AG10803 (cell line): ENCODE results near the gene SDSL.

Source experiments
- DNase-seq: peaks from one replicate; pipeline ENCODE4 v3.0.0; 2010; ENCODE audit warnings: low read depth
- H3K4me3 ChIP-seq: 2 replicates; pipeline ENCODE4 v1.5.1; 2011; ENCODE audit warnings: mild to moderate bottlenecking, low read length, control low read depth
- CTCF ChIP-seq: conservative IDR thresholded peaks from 2 replicates; pipeline ENCODE4 v1.5.1; 2011; ENCODE audit warnings: mild to moderate bottlenecking, low read length, control low read depth, inconsistent platforms

Gene SDSL

GRCh38 chr12:113428482-113428881 lies 6.3 kb downstream of the SDSL start:
- no peak for DNase-seq
- TF ChIP-seq CTCF = no peak
- no peak overlapping the region for H3K4me3 ChIP-seq

GRCh38 chr12:113432986-113433385 lies 10.8 kb downstream of the SDSL start:
- no peak for TF ChIP-seq CTCF
- no peak overlapping the region for H3K4me3 ChIP-seq
- DNase-seq = no peak

GRCh38 chr12:113435367-113435766 lies 13.2 kb downstream of the SDSL start:
- TF ChIP-seq CTCF = no peak
- DNase-seq = no peak
- H3K4me3 ChIP-seq = no peak overlapping the region

GRCh38 chr12:113436586-113436985 lies 14.4 kb downstream of the SDSL start:
- no peak overlapping the region for H3K4me3 ChIP-seq
- no peak for DNase-seq
- TF ChIP-seq CTCF = no peak

GRCh38 chr12:113436993-113437728 lies 15.0 kb downstream of the SDSL start:
- DNase-seq = no peak
- no peak for TF ChIP-seq CTCF
- no peak overlapping the region for H3K4me3 ChIP-seq

- DNase-seq = no peak
- H3K4me3 ChIP-seq = no peak overlapping the region
- no peak for TF ChIP-seq CTCF
These were observed 15.5 kb downstream of the SDSL start for GRCh38 chr12:113437729-113438100.

- DNase-seq = no peak
- TF ChIP-seq CTCF = no peak
- no peak overlapping the region for H3K4me3 ChIP-seq
These were observed 16.5 kb downstream of the SDSL start for GRCh38 chr12:113438523-113439300.
